Muscle layer of duodenum (tissue), 2 donors: ENCODE data around the gene UBE2D1.

ENCODE experiments used
- H3K27ac ChIP-seq: one replicate; pipeline ENCODE4 v1.7.0; 2013; ENCODE audit warnings: mild to moderate bottlenecking, low read length
- H3K27me3 ChIP-seq: one replicate; pipeline ENCODE4 v1.7.0; 2013; ENCODE audit warnings: low read depth, mild to moderate bottlenecking, control low read depth, low read length
- H3K36me3 ChIP-seq, 2 donors: one replicate each; pipeline ENCODE4 v1.7.0; 2013; ENCODE audit warnings: low read length in 2 of 2, control low read depth in 1 of 2, mild to moderate bottlenecking in 1 of 2; ENCODE audit not compliant: insufficient read depth in 2 of 2, control insufficient read depth in 1 of 2
- H3K4me1 ChIP-seq, 2 donors: one replicate each; pipeline ENCODE4 v1.7.0; 2013; ENCODE audit warnings: low read length in 2 of 2, mild to moderate bottlenecking in 2 of 2, control low read depth in 1 of 2, moderate library complexity in 1 of 2; ENCODE audit not compliant: insufficient read depth in 2 of 2, control insufficient read depth in 1 of 2
- H3K4me3 ChIP-seq, 2 donors: one replicate each; pipeline ENCODE4 v1.7.0; 2013; ENCODE audit warnings: low read length in 2 of 2, low read depth in 1 of 2, mild to moderate bottlenecking in 1 of 2
- H3K9me3 ChIP-seq, 2 donors: one replicate each; pipeline ENCODE4 v1.7.0; 2013; ENCODE audit warnings: low read length in 2 of 2, control low read depth in 1 of 2, mild to moderate bottlenecking in 1 of 2; ENCODE audit not compliant: control insufficient read depth in 1 of 2
- donor health status: healthy.

UBE2D1 gene

DNA sequence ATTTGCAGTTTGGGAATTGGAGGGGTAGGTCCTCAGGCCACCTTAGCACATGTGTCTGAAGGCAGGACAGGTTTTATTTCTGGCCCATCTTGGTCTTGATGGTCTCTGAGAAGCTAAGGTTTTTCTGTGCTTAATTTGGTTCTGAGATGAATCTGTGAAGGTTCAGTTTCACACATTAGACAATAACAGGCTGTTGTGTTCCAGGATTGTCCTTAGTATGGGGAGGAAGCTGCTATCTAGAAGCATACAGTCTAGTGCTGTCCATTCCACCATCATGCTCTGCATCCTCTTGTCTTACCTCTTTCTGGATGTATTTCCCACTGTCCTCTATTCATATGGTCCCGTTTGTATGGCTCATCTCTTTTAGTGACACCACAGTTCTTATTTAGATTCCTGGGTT is 7.1 kb downstream of the UBE2D1 start:
- H3K9me3 ChIP-seq = no peaks in the 10 kb centered on the region
- H3K36me3 ChIP-seq = no peaks in the 10 kb centered on the region
- no peaks in the 10 kb centered on the region for H3K27me3 ChIP-seq
- no peak overlapping the region for H3K4me3 ChIP-seq
- no peak overlapping the region for H3K27ac ChIP-seq
- peaks cover 0 to 4% of the 10 kb centered on the region in 2 donors for H3K4me1 ChIP-seq

DNA sequence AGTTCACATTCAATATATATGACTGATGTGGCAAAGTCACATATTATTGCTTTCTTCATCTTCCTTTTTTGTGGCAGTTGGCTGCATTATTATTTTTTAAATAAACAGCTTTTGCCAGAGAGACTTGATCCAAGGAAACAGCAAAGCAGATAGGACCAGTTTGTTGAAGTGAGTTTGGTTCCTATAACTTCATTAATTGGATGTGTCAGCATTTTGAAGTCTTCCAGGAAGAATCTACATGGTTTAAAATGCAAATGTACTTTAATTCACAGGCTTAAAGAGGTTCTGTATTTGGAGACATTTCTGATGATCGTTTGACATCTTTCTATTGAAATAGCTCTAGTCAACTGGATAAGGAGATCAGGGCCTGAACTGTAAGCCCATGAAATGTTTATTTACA is 13.2 kb downstream of the UBE2D1 start:
- no peaks in the 10 kb centered on the region for H3K9me3 ChIP-seq
- no peaks in the 10 kb centered on the region for H3K27me3 ChIP-seq
- peaks cover 0 to 1% of the 10 kb centered on the region in 2 donors for H3K4me1 ChIP-seq
- H3K36me3 ChIP-seq = no peaks in the 10 kb centered on the region
- no peak overlapping the region for H3K4me3 ChIP-seq
- H3K27ac ChIP-seq = no peak overlapping the region

DNA sequence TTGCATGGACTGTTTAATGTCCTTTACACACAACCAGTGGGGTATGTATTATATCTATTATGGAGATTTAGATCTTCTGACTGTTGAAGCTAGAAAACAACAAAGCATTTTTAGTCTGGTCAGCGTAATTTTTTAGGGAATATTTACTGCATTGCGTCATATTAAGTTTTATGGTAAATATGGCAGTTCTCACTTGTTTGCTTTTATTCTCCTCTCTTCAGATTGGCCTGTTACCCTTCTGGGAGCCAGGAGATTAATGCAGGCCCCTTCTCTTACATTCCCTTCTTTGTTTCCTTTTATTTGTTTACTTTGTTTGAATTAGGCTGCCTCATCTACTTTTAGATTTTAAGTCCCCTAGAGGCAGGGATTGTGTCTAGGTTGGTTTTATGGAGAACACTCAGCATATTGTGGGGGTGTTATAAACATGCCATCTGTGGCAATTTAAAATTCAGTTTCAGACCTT is 13.8 kb downstream of the UBE2D1 start:
- H3K4me1 ChIP-seq = peaks cover 0 to 7% of the 10 kb centered on the region in 2 donors
- no peaks in the 10 kb centered on the region for H3K27me3 ChIP-seq
- H3K36me3 ChIP-seq = no peaks in the 10 kb centered on the region
- H3K9me3 ChIP-seq = no peaks in the 10 kb centered on the region
- no peak overlapping the region for H3K27ac ChIP-seq
- no peak overlapping the region for H3K4me3 ChIP-seq

DNA sequence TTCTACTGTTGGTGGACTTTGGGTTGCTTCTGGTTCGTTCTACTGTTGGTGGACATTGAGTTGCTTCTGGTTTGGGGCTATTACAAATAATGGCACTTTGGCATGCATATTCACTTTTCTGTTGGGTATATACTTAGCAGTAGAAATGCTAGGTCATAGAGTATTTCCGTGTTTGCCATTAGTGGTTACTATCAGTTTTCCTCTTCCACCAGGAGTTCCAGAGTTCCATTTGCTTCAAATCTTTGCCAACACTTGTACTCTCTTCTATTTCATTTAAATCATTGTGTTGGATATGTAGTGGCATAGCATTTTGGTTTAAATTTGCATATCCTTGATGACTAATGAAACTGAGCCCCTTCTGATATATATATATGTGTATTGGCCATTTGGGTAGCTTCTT is 15.2 kb downstream of the UBE2D1 start:
- Histone ChIP-seq H3K4me3 (no peak overlapping the region), H3K36me3 (no peaks in the 10 kb centered on the region), H3K4me1 (peaks cover 0 to 8% of the 10 kb centered on the region in 2 donors), H3K27me3 (no peaks in the 10 kb centered on the region), H3K9me3 (no peaks in the 10 kb centered on the region), H3K27ac (no peak overlapping the region)

DNA sequence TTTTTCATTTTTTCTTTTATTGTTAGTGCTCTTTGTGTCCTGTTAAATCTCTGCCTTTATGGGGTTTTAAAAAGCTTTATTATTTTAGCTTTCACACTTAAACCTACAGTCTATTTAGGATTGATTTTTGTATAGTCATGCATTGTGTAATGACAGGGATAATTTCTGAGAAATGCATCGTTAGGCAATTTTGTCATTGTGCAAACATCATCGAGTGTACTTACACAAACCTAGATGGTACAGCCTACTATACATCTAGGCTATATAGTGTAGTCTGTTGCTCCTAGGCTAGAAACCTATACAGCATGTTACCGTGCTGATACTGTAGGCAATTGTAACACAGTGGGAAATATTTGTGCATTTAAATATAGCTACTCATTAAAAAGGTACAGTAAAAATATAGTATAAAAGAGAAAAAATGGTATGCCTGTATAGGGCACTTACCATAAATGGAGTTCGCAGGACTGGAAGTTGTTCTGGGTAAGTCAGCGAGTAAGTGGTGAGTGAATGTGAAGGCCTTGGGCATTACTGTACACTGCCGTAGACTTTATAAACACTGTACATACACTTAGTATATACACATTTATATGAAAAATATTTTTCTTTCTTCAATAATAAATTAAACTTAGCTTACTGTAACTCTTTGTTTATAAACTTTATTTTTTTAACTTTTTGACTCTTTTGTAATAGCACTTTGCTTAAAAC is 16.0 kb downstream of the UBE2D1 start:
- no peaks in the 10 kb centered on the region for H3K27me3 ChIP-seq
- no peaks in the 10 kb centered on the region for H3K36me3 ChIP-seq
- H3K4me3 ChIP-seq = no peak overlapping the region
- H3K27ac ChIP-seq = no peak overlapping the region
- H3K9me3 ChIP-seq = no peaks in the 10 kb centered on the region
- H3K4me1 ChIP-seq = peaks cover 0 to 15% of the 10 kb centered on the region in 2 donors

DNA sequence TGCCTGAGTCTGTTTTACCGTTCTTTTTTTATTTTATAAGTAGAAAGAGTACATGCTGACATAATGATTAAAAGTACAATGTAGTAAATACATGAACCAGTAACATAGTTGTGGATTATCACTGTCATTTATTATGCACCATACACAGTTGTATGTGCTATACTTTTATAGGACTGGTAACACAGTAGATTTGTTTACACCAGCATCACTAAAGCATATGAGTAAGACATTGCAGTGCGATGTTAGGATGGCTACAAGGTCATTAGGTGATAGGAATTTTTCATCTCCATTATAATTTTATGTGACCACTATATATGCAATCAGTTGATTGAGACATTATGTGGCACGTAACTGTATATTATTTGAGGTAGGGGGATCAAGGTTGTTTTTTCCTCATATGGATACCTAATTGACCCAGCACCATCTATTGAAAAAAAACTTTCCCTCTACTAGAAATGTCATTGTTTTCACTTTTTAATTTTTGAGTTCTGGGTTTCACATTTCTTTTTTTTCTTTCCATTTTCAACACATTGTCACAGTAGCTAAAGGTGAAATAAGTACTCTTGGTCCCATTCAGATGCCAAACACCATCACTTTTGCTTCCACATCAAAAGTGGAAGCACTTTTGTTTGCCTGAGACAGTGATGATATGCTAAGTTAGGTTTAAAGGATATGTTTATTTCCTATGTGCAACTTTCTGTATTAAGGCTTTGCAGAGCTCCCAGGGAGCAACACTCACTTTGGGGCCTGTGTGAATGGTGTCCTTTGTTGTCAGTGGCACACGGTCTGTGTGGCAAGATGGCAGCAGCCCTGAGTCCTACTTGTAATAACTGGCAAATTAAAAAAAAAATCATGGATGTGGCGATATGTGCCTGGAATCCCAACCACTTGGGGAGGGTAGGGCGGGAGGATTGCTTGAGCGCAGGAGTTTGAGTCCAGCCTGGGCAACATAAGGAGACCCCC is 17.1 kb downstream of the UBE2D1 start:
- no peaks in the 10 kb centered on the region for H3K36me3 ChIP-seq
- no peak overlapping the region for H3K27ac ChIP-seq

DNA sequence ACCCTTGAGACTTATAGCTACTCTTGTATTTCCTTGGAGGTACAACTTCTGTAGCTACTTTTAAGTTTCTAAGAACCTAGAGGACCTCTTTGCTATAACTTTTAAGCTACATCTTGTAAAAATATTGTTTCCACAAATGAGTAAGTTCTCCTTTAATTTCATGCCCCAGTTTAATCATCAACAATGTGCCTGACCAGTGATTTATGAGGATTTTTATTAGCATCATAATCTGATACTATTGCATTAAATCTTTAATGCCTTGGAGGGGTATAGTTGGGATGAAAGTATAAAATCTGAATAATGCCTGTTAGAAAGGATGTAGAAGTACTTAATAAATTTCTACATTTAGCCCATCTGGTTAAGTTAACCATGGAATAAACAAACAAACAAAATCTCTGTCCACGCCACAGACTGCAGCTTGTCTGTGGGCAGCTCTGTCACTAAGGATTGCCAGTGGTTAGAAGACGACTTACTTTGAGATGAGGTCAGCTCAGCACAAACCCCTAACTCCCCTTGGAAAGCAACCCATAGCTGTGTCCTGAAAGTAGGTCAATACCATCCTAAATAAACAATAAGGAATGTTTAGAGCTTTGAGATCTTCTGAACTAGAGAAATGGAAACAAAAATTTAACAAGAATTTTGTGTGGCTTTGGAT is 18.3 kb downstream of the UBE2D1 start:
- H3K36me3 ChIP-seq = no peaks in the 10 kb centered on the region
- H3K4me3 ChIP-seq = no peak overlapping the region
- no peaks in the 10 kb centered on the region for H3K9me3 ChIP-seq
- no peak overlapping the region for H3K27ac ChIP-seq
- no peaks in the 10 kb centered on the region for H3K27me3 ChIP-seq
- peaks cover 0 to 16% of the 10 kb centered on the region in 2 donors for H3K4me1 ChIP-seq

More for the DNA sequence above, 17.1 kb downstream of the UBE2D1 start:
- H3K27me3 ChIP-seq = no peaks in the 10 kb centered on the region
- no peaks in the 10 kb centered on the region for H3K9me3 ChIP-seq
- peaks cover 0 to 16% of the 10 kb centered on the region in 2 donors for H3K4me1 ChIP-seq
- H3K4me3 ChIP-seq = no peak overlapping the region

DNA sequence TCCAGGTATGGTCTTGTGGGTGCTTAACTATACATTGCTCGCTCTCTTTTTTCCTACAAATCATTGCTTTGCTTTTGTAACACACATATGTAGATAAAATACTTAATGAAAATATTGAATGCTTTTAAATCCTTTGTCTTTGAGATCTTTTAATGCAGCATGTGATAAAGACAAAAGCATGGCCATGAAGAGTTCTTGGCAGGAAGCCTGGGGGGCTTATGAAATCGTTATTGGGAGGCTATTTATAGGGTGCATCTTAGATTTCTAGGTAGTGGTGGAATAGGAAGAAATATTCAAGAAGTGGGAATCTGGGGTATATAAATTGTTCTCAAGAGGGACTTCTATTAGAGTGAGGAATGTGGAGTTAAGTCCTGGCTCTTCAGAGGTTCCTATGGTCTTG is 21.9 kb downstream of the UBE2D1 start:
- Histone ChIP-seq H3K27ac (no peak overlapping the region), H3K27me3 (no peaks in the 10 kb centered on the region), H3K9me3 (no peaks in the 10 kb centered on the region), H3K36me3 (no peaks in the 10 kb centered on the region), H3K4me1 (peaks cover 0 to 25% of the 10 kb centered on the region in 2 donors), H3K4me3 (no peak overlapping the region)

DNA sequence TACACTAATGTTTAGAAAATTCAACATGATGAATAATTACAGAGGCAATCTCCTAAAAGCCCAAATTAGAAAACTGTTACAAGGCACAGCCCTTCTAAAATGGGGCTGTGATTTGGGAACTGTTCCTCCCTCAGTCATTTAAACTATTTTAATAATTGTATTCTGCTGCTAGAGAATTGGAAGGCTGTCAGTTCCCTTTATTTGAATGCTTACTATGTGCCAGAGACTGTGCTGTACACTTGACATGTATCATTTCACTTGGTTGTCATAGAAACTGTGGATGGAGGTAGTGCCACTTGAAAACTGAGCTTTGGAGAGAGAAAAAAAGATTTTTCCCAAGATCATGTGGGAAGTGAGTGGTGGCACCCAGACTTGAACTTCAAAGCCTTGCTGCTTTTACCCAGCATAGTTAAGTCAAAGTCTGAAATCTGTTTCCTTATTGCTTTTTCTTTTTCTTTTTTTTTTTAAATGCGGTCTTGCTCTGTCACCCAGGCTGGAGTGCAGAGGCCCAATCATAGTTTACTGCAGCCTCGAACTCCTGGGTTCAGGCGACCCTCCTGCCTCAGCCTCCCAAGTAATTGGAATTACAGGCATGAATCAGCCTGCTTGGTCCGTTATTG is 23.6 kb downstream of the UBE2D1 start:
- H3K4me3 ChIP-seq = no peak overlapping the region
- peaks cover 0 to 23% of the 10 kb centered on the region in 2 donors for H3K4me1 ChIP-seq
- H3K27ac ChIP-seq = no peak overlapping the region
- no peaks in the 10 kb centered on the region for H3K9me3 ChIP-seq
- no peaks in the 10 kb centered on the region for H3K36me3 ChIP-seq
- no peaks in the 10 kb centered on the region for H3K27me3 ChIP-seq

DNA sequence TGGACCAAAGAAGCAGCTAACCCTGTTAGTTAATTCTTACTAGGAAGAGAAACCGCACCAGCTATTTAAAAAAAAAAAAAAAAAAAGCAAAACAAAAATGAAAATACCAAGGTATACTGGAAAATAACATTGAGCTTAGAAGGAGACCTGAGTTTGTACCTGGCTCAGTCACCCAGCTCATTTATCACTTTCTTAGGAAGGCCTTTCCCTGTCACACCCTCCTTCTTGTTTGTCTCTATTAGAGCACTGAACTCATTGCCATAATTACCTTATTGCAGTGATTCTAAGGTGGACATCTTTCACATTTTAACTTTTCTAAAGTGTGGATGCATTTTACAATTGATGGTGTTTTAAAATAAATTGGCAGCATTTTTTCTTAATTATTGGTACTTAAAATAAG is 24.1 kb downstream of the UBE2D1 start:
- Histone ChIP-seq H3K9me3 (no peaks in the 10 kb centered on the region), H3K36me3 (no peaks in the 10 kb centered on the region), H3K4me3 (no peak overlapping the region), H3K27me3 (no peaks in the 10 kb centered on the region), H3K4me1 (peaks cover 0 to 21% of the 10 kb centered on the region in 2 donors), H3K27ac (no peak overlapping the region)

DNA sequence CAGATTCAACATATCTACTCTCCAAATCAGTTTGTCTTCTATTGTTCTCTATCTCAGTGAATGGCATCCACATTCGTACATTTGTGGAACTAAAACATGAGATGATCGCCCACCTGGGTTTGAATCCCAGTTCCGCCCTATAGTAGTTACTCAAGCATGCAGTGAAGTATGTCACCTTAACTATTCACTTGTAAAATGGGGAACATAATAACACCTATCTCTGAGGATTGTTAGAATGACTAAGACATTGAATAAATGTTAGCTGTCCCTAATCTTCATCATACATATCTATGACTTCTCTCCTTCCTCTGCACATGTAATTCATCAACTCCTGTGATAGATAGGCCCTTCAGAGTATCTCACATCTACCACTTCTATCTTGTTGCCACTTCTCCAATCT is 24.7 kb downstream of the UBE2D1 start:
- H3K4me3 ChIP-seq = no peak overlapping the region
- no peak overlapping the region for H3K27ac ChIP-seq
- peaks cover 0 to 21% of the 10 kb centered on the region in 2 donors for H3K4me1 ChIP-seq
- H3K36me3 ChIP-seq = peaks cover 0 to 4% of the 10 kb centered on the region in 2 donors
- H3K9me3 ChIP-seq = no peaks in the 10 kb centered on the region
- H3K27me3 ChIP-seq = no peaks in the 10 kb centered on the region
